GM21381 (cell line): ENCODE data around the gene TBC1D22A.

ENCODE experiments used
- ATAC-seq: cut with Tn5 transposase; IDR thresholded peaks from one replicate; pipeline ENCODE4 v1.9.1; 2021; ENCODE audit warnings: mild to moderate bottlenecking, moderate library complexity; ENCODE audit not compliant: unreplicated experiment

The TBC1D22A gene

DNA sequence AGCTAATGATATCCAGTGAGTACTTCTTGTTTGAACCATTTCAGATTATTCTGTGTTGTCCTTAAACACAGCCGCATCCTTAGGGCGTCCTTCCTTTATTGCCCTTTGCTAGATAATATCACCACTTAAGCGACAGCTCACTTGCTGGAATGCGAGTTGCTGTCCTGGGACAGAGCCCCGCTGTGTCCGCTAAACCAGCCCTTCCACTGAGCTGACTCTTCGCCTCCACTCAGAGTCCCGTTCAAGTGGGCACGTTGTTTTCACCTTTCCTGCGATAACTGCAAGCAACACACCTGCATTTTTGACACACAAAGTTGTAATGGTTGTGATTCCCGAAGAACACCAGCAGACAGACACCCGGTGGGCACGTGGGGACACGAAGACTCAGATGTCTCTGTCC, 140.0 kb downstream of the TBC1D22A start:
- ATAC-seq = no peak

- no peak for ATAC-seq
Observed at GRCh38 chr22:46902998-46903916, 140.8 kb downstream of the TBC1D22A start.

GRCh38 chr22:46905415-46905814, 143.0 kb downstream of the TBC1D22A start:
- ATAC-seq = no peak

- no peak for ATAC-seq
Observed at GRCh38 chr22:46905834-46906233, 143.4 kb downstream of the TBC1D22A start.

DNA sequence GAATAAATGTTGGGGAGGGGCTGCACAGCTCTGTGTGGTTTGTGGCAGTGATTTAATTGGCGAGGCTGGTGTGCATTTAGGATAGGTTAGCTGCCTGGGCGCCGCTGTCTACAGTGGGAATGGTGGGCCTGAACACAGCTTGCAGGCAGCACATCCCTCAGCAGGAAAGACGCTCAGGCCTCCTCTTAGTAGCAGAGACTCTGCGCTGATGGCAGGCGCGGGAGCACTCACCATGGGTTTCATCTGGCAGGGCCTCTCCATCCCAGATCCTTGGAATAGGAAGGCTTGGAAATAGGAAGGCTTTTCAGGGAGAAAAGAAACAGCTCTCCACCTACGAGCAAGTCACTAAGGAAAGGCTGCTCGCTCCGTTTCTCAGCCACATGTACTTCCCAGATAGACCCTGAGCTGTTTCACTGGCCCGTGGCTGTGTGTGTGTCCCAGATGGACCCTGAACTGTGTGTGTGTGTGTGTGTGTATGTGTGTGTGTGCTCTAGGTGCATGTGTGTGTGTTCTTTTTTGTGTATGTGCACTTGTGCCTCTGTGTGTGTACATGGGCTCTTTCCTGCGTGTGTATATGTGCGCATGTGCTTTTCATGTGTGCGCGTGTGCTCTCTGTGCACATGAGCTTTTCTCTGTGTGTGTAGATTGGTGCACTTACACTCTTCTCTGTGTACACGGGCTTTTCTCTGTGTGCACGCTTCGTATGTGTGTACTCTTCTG, 144.0 kb downstream of the TBC1D22A start:
- ATAC-seq = no peak

DNA sequence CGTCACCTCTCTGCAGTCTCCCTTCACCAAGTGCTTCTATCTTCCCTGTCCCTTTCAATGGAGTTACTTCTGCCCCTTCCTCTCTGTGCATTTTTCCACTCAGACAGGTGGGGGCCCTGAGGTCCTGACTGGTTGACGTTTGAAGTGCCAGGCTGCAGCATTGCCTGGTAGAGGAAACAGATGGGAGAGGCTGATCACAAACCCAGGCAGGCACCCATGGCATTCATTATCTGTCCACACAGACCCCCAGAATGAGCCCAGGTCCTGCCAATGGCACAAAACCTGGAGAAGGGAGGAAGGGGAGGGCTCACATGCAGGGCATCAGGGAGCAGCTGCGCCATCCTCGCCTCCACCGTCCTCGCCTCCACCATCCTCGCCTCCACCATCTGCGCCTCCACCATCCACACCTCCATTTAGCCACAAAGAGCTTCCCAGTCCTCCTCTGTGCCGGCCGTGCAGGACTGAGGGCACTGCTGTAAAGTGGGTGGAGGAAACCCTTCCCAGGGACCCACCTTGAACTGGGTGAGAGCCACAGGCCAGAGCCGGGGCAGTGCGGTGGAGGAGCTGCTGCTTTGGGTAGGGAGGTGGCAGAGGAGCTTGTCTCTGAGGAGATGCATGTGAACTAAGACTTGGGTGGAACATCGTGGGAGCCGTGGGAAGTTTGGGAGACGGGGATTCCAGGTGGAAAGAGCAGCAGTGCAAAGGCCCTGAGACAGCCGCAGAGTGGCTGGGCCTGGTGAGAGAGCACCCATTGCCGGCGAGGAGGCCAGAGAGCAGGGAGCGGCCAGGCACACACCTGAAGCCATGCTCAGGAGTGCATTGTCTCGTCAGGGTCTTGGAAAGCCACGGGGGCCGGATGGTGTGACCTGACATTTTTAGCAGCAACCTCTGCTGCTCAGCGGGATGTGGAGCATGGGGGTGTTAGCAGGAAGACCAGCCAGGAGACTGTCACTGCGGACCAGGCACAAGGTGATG, 145.1 kb downstream of the TBC1D22A start:
- ATAC-seq = no peak

DNA sequence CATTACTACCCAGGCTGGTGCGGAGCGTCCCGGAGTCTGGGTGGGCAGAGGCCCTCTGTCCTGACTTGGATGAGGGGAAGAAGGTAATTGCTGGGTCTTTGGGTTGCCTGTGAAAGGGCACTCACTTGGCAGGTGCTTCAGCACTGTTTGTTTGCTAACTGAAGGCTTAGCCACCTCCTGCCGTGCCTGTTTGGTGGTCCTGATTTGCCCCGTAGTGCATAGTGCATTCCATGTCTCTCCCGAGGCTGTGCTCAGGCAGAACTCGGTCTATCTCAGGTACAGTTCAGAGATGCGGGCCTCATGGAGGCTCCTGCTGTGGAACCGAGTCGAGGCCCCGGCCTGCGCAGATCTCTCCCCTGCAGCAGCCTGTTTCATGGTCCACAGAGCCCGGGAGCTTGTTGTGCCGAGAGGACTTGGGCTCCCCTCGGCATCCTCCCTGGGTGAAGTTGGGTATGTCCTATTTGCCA, 146.2 kb downstream of the TBC1D22A start:
- no peak for ATAC-seq

DNA sequence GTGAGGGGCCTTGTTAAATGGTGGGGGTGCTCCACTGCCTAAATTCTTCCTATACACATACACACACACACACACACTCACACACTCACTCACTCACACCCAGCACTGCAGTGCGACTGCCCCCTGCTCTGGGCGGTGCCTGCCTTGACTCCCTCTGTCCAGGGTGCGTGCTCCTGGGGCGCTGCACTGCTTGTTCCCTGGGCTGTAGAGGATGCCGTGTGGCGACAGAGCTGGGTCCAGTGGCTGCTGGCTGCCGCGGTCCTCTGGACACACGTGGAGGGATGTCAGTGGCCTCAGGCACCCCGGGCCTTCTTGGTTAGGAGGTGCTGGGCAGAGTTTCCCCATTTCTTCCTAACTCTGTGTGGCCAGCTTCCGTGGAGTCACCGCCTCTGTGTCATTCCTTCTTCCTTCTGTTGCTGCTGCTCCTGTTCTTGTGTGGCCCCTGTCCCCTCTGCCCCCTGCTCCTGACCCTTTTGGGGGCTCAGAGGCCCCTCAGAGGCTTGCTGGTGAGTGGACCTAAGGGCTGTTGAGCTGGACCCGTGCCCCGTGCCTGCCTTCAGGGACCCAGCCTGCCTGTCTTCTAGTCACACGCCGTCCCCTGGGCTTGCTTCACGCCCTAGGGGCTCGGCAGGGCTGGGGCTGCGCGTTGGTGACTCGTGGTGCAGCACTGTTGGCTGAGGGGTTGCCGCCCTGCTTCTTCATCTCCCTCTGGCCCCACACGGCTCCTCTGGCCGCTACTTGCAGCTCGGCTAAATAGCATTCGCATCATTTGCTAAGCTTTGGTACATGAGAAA, 147.0 kb downstream of the TBC1D22A start:
- ATAC-seq = no peak

- ATAC-seq = no peak
Observed at GRCh38 chr22:46910624-46911023, 148.2 kb downstream of the TBC1D22A start.

- no peak for ATAC-seq
Observed at GRCh38 chr22:46911346-46911745, 148.9 kb downstream of the TBC1D22A start.

DNA sequence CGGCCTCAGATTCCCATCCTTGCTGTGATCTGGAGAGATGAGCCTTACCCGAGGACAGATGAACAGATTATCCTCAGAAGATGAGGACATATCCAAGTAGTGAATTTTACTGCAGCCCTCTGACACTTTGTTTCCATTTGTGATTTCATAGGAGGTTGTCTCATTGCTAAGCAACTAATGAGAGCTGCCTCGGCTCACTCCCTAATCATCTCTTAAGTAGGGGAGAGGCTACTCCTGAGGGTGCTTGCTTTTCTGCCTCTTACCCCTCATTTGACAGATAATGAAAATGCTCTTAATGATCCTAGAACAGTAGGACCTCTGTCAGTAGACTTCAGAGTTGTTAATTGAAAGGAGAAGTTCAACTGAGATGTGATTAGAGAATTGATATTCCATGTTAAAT, 150.9 kb downstream of the TBC1D22A start:
- ATAC-seq = no peak

- ATAC-seq = no peak
Observed at GRCh38 chr22:46914481-46914880, 152.0 kb downstream of the TBC1D22A start.

DNA sequence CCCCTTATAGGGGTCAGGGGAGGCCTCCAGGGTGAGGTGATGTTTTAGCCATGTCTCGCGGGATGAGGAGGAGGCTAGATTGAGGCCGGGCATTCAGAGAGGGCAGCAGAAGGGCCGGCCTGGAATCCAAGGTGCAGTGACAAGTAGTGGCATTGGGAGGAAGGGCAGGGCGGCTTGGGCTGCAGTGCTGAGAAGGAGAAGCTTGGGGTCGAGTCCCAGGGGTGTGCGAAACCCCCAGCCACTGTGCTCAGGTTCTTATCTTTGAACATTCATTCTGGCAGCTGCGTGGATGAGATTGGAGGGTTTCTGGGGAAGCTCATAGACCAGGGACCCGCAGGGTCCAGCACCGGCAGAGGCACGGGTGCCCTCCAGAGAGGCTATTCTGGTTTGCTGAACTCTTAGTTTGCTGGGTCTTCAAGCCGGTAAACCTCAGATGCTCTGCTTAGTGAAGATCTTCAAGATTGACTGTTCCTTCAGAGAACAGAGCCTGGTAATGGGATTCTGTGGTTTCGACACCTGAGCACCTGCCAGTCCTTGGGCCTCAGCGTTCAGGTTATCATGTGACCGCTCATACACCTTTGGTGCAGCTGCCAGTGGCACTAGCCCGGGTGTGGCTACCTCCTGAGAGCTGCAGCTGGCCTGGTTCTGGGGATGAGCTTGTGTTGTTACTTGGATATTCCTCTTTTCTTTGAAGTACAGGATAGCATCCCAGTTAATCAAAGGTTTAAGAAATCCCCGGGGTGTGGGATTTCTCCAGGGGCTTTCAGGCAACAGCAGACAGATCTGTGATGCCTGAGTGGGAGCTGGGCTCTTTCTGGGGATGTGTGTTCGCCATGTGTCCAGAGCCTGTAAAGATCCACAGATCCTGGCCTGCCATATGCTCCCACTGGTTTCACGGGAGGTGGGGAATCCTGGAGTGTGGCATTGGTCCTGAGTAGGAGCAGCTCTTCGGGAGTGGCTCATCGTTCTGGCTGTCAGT, 152.8 kb downstream of the TBC1D22A start:
- ATAC-seq = no peak

DNA sequence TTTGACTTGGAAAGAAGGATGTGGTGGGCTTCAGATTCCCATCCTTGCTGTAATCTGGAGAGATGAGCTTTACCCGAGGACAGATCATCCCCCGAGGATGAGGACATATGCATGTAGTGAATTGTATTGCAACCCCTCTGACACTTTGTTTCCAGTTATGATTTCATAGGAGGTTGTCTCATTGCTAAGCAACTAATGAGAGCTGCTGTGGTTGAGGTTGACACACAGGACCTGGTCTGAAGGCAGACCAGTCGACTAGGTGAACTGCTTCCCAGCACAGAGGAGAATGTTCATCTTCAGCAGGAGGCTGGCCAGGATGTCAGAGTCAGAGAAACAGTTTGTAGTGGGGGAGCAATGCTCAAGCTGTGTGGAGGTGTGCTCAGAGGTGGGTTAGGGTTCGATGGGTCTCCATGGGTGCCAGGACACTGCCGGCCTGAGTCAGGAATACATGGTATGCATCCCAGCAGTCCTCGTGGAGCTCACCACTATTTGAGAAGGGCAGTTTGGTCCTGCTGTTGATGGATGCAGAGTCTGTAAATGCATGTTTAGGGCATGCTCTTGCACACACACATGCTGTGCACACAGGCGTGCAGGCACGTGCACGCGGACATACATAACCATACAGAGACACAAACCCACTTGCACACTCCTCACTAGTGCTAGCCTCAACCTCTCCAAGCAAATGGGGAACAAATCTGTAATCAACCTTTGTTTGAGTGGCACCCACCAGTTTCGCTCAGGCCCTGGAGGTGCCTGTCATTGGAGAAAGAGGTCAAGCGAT, 153.7 kb downstream of the TBC1D22A start:
- no peak for ATAC-seq

- ATAC-seq = no peak
Observed at GRCh38 chr22:46916886-46917770, 154.7 kb downstream of the TBC1D22A start.

- ATAC-seq = no peak
Observed at GRCh38 chr22:46917771-46918101, 155.3 kb downstream of the TBC1D22A start.

- ATAC-seq = no peak
Observed at GRCh38 chr22:46918197-46918596, 155.7 kb downstream of the TBC1D22A start.
